Activated CD4-positive, alpha-beta T cell treated with anti-CD3 and anti-CD28 coated beads for 36 hours (primary cell): ENCODE measurements around the gene SLCO2B1. TPM values are rescaled to one million over a fixed set of nuclear protein-coding genes. Genes with fewer than 3 reads are reported as not detected.

Experiments used
- ATAC-seq: fragments of 200-7000 bp; cut with Tn5 transposase; one replicate; pipeline ENCODE4 v1.10.0; 2021; ENCODE audit warnings: mild to moderate bottlenecking, moderate library complexity
- CTCF ChIA-PET: fragments of 350-600 bp; sonication (Branson Sonifier 250); formaldehyde crosslinking; loops from one replicate; lab custom pipeline; 2021; ENCODE audit warnings: antibody characterized with exemption; lab: Charles Lee
- POLR2A ChIA-PET: fragments of 350-600 bp; sonication (Branson Sonifier 250); formaldehyde crosslinking; loops from one replicate; lab custom pipeline; 2021; ENCODE audit warnings: antibody characterized with exemption, inconsistent platforms; lab: Charles Lee
- DNase-seq: peaks from one replicate; pipeline ENCODE4 v3.0.0-alpha.2; 2020
- H3K27ac Mint-ChIP-seq: one replicate; pipeline ENCODE4 v1.8.0; 2021; ENCODE audit warnings: mixed read lengths
- H3K27me3 Mint-ChIP-seq: one replicate; pipeline ENCODE4 v1.8.0; 2021; ENCODE audit warnings: mixed read lengths
- H3K36me3 Mint-ChIP-seq: one replicate; pipeline ENCODE4 v1.8.0; 2021; ENCODE audit warnings: low read depth, mixed read lengths
- H3K4me1 Mint-ChIP-seq: one replicate; pipeline ENCODE4 v1.8.0; 2021; ENCODE audit warnings: mixed read lengths
- H3K4me3 Mint-ChIP-seq: one replicate; pipeline ENCODE4 v1.8.0; 2021; ENCODE audit warnings: mild to moderate bottlenecking, moderate library complexity, mixed read lengths
- H3K9me3 Mint-ChIP-seq: one replicate; pipeline ENCODE4 v1.8.0; 2021; ENCODE audit warnings: low read depth, mixed read lengths
- intact Hi-C, 2 experiments: fragments of 100-400 bp; cut with DNase I in 1 of 2; cut with micrococcal nuclease in 1 of 2; formaldehyde crosslinking; loops; one replicate each; pipeline versions ENCODE4 v1.14.2 to v1.15.1; 2022 to 2024; cut with DNase I, micrococcal nuclease
- total RNA-seq, 2 experiments: library from RNA; stranded (reverse); gene quantifications; one replicate each; pipeline ENCODE4 v1.2.3, GENCODE V29; 2021

The SLCO2B1 gene
- total RNA-seq, 2 experiments from 2014 or later: not detected

DNA sequence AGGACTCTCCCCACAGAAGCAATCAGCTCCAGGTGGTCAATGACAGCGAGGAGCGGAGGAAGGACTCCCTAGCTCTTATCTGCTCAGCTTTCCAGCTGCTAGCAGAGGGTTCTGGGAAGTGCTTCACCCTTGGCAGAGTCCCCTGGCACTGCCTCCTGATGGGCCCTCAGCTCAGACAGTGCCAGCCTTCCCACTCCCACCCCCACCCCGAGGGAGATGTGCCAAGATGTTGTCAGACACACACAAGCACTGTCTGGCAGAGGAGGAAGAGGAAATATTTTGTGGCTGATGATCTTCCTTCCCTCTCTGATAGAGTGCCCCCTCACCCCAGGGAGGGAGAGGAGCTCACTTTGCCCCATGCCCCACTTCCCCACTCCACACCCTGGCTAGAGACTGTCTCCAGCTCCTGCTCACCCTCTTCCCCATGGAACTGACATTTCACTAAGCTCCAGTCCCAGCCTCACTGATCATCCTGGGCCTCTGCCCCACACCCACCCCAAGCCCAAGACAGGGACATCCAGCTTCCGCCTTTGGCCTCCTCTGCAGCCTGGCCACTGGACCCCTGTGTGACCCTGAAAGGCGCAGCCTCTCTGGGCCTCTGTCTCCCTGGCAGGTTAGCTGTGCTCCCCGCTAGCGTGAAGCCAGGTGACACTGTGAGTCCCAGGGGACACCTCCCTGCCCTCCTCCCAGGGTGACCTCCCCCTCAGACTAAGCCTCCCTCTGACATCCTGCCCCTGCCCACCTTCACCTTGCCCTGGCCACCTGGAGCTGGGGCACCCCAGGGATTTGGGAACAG, 44.5 kb downstream of the SLCO2B1 start:
- DNase-seq (no peak), ATAC-seq (no peak)
- H3K27ac Mint-ChIP-seq: no peak overlapping the region
- POLR2A ChIA-PET: interaction anchor here (0.5 kb wide), 1 partner anchor 206 kb away, joined by 3 read pairs; no protein-coding TSS in a partner anchor
- CTCF ChIA-PET: interaction anchor here (0.6 to 3.4 kb wide), 10 partner anchors 9 to 1187 kb away, joined by 3 to 25 read pairs (median 4); no protein-coding TSS in a partner anchor
- no peaks in the 10 kb centered on the region for H3K36me3 Mint-ChIP-seq
- no peaks in the 10 kb centered on the region for H3K4me1 Mint-ChIP-seq
- H3K27me3 Mint-ChIP-seq: no peaks in the 10 kb centered on the region
- no peaks in the 10 kb centered on the region for H3K9me3 Mint-ChIP-seq
- intact Hi-C loops: no loop called here
- H3K4me3 Mint-ChIP-seq: no peak overlapping the region

- H3K36me3 Mint-ChIP-seq: no peaks in the 10 kb centered on the region
- no peaks in the 10 kb centered on the region for H3K4me1 Mint-ChIP-seq
- DNase-seq (no peak), ATAC-seq (no peak)
- no peaks in the 10 kb centered on the region for H3K27me3 Mint-ChIP-seq
- no peak overlapping the region for H3K4me3 Mint-ChIP-seq
- CTCF ChIA-PET: interaction anchor here (0.6 to 3.4 kb wide), 5 partner anchors 9 to 58 kb away, joined by 3 to 25 read pairs (median 6); no protein-coding TSS in a partner anchor
- intact Hi-C loops: no loop called here
- H3K27ac Mint-ChIP-seq: no peak overlapping the region
- POLR2A ChIA-PET: interaction anchor here (0.5 kb wide), 1 partner anchor 59 kb away, joined by 3 read pairs; no protein-coding TSS in a partner anchor
- no peaks in the 10 kb centered on the region for H3K9me3 Mint-ChIP-seq
These were observed 45.5 kb downstream of the SLCO2B1 start for GRCh38 chr11:75196426-75196825.

- Mint-ChIP-seq H3K4me3 (no peak overlapping the region), H3K9me3 (no peaks in the 10 kb centered on the region), H3K27ac (no peak overlapping the region), H3K36me3 (no peaks in the 10 kb centered on the region), H3K27me3 (no peaks in the 10 kb centered on the region), H3K4me1 (no peaks in the 10 kb centered on the region)
- intact Hi-C loops: no loop called here
- CTCF ChIA-PET: no interaction called here
- DNase-seq: no peak
- POLR2A ChIA-PET: no interaction called here
- ATAC-seq: no peak
These were observed 46.8 kb downstream of the SLCO2B1 start for GRCh38 chr11:75197512-75198277.

GRCh38 chr11:75198278-75198973, 47.5 kb downstream of the SLCO2B1 start:
- H3K27me3 Mint-ChIP-seq: no peaks in the 10 kb centered on the region
- H3K4me1 Mint-ChIP-seq: no peaks in the 10 kb centered on the region
- intact Hi-C loops: no loop called here
- no peak overlapping the region for H3K27ac Mint-ChIP-seq
- no peaks in the 10 kb centered on the region for H3K36me3 Mint-ChIP-seq
- DNase-seq: no peak
- ChIA-PET POLR2A (no interaction called here), CTCF (interaction anchor here (0.9 to 2.5 kb wide), 2 partner anchors 23 to 58 kb away, joined by 3 to 6 read pairs; no protein-coding TSS in a partner anchor)
- no peaks in the 10 kb centered on the region for H3K9me3 Mint-ChIP-seq
- no peak for ATAC-seq
- H3K4me3 Mint-ChIP-seq: no peak overlapping the region

GRCh38 chr11:75199412-75199955, 48.6 kb downstream of the SLCO2B1 start:
- Mint-ChIP-seq H3K4me3 (no peak overlapping the region), H3K27me3 (no peaks in the 10 kb centered on the region), H3K9me3 (no peaks in the 10 kb centered on the region), H3K27ac (no peak overlapping the region), H3K4me1 (no peaks in the 10 kb centered on the region), H3K36me3 (no peaks in the 10 kb centered on the region)
- intact Hi-C loops: no loop called here
- ATAC-seq: no peak
- CTCF ChIA-PET: interaction anchor here (0.9 to 2.5 kb wide), 2 partner anchors 22 to 59 kb away, joined by 3 to 6 read pairs; no protein-coding TSS in a partner anchor
- POLR2A ChIA-PET: no interaction called here
- no peak for DNase-seq

DNA sequence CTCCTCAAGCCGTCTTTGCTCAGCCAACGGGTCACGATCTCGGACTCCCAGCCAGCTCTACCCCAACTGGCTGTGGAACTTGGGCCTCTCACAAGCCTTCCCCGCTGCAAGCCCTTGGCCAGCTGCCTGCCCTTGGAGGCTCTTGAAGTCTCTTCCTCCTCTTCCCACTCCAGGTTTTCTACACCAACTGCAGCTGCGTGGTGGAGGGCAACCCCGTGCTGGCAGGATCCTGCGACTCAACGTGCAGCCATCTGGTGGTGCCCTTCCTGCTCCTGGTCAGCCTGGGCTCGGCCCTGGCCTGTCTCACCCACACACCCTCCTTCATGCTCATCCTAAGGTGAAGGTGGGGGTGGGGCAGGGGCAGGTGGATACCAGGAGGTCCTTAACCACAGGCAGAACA, 49.1 kb downstream of the SLCO2B1 start:
- CTCF ChIA-PET: interaction anchor here (1.3 to 2.5 kb wide), 2 partner anchors 49 to 59 kb away, joined by 3 to 6 read pairs; no protein-coding TSS in a partner anchor
- POLR2A ChIA-PET: no interaction called here
- Mint-ChIP-seq H3K4me3 (no peak overlapping the region), H3K36me3 (no peaks in the 10 kb centered on the region), H3K27ac (no peak overlapping the region), H3K4me1 (no peaks in the 10 kb centered on the region), H3K27me3 (no peaks in the 10 kb centered on the region), H3K9me3 (no peaks in the 10 kb centered on the region)
- DNase-seq (no peak), ATAC-seq (no peak)
- intact Hi-C loops: no loop called here

DNA sequence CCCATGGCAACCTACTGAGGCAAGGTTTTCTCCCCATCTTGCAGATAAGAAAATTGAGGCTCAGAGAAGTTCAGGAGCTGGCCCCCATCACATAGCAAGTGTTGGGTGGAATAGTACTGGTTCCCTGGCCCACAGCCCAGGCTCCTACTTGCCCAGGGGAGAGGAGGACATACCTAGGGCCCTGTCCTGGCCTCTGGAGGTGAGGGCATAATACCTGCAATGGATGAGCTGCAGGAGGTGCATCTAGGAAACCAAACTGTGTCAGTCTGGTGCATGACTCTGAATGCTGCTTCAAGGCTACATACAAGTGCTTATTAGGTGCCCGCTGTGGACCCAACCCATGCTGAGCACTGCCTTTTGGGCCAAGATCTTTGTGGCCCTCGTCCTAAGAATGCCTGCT, 49.6 kb downstream of the SLCO2B1 start:
- intact Hi-C loops: no loop called here
- H3K9me3 Mint-ChIP-seq: no peaks in the 10 kb centered on the region

GRCh38 chr11:75201771-75202170, 50.9 kb downstream of the SLCO2B1 start:
- ATAC-seq (no peak), DNase-seq (no peak)
- H3K27me3 Mint-ChIP-seq: no peaks in the 10 kb centered on the region
- H3K4me1 Mint-ChIP-seq: no peaks in the 10 kb centered on the region
- CTCF ChIA-PET: interaction anchor here (0.9 to 7.8 kb wide), 3 partner anchors 10 to 58 kb away, joined by 3 to 222 read pairs (median 5); no protein-coding TSS in a partner anchor
- no peaks in the 10 kb centered on the region for H3K36me3 Mint-ChIP-seq
- POLR2A ChIA-PET: no interaction called here
- no peak overlapping the region for H3K27ac Mint-ChIP-seq
- H3K9me3 Mint-ChIP-seq: no peaks in the 10 kb centered on the region
- intact Hi-C loops: no loop called here
- no peak overlapping the region for H3K4me3 Mint-ChIP-seq

More for the DNA sequence above, 49.6 kb downstream of the SLCO2B1 start:
- DNase-seq (no peak), ATAC-seq (no peak)
- ChIA-PET POLR2A (no interaction called here), CTCF (interaction anchor here (0.6 to 2.5 kb wide), 3 partner anchors 48 to 484 kb away, joined by 3 to 6 read pairs (median 4); no protein-coding TSS in a partner anchor)
- Mint-ChIP-seq H3K27ac (no peak overlapping the region), H3K27me3 (no peaks in the 10 kb centered on the region), H3K36me3 (no peaks in the 10 kb centered on the region), H3K4me1 (no peaks in the 10 kb centered on the region), H3K4me3 (no peak overlapping the region)

DNA sequence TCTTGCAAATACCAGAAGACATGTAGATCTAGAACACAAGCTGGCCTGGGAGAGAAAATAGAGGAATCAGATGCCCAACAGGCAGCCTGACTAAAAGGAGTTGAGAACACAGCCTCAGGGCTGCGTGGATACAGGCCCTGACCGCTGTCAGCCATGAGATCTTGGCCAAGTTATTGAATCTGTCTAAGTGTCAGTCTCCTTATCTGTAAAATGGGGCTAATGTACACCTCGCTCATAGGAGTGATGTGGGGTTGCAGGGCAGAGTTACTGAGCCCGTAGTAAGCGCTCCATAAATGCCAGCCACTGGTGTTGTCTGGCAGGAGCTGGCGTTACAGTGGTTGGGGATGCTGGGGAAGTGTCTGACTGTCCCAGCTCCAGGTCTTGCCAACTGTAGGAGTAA, 51.3 kb downstream of the SLCO2B1 start:
- H3K36me3 Mint-ChIP-seq: no peaks in the 10 kb centered on the region
- POLR2A ChIA-PET: no interaction called here
- intact Hi-C loops: no loop called here
- ATAC-seq (no peak), DNase-seq (no peak)
- H3K4me1 Mint-ChIP-seq: no peaks in the 10 kb centered on the region
- H3K4me3 Mint-ChIP-seq: no peak overlapping the region
- H3K9me3 Mint-ChIP-seq: no peaks in the 10 kb centered on the region
- peaks cover 1% of the 10 kb centered on the region for H3K27me3 Mint-ChIP-seq
- CTCF ChIA-PET: interaction anchor here (0.9 to 7.8 kb wide), 4 partner anchors 9 to 59 kb away, joined by 3 to 222 read pairs (median 18); no protein-coding TSS in a partner anchor
- H3K27ac Mint-ChIP-seq: no peak overlapping the region

DNA sequence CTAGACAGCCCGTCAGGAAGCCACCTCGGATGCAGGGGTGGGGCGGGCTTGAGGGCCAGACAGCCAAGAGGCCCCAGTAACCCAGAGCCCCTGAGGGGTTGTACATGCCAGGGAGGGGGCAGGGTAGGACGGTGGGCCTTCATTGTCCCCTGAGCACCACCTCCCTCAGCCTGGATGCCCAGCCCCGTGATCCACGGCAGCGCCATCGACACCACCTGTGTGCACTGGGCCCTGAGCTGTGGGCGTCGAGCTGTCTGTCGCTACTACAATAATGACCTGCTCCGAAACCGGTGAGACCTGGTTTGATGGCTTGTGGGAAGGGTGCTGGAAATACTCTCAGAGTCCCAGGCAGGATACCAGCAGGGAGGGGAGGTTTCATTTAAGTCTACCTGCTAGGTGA, 52.2 kb downstream of the SLCO2B1 start:
- H3K27me3 Mint-ChIP-seq: peaks cover 2% of the 10 kb centered on the region
- no peak for ATAC-seq
- intact Hi-C loops: no loop called here
- H3K36me3 Mint-ChIP-seq: no peaks in the 10 kb centered on the region
- no peaks in the 10 kb centered on the region for H3K4me1 Mint-ChIP-seq
- POLR2A ChIA-PET: no interaction called here
- no peaks in the 10 kb centered on the region for H3K9me3 Mint-ChIP-seq
- no peak for DNase-seq
- no peak overlapping the region for H3K4me3 Mint-ChIP-seq
- CTCF ChIA-PET: interaction anchor here (0.8 to 7.8 kb wide), 8 partner anchors 9 to 273 kb away, joined by 3 to 222 read pairs (median 6); no protein-coding TSS in a partner anchor
- no peak overlapping the region for H3K27ac Mint-ChIP-seq
